ENCODE measurements around the gene FASTK.

FASTK gene

DNA sequence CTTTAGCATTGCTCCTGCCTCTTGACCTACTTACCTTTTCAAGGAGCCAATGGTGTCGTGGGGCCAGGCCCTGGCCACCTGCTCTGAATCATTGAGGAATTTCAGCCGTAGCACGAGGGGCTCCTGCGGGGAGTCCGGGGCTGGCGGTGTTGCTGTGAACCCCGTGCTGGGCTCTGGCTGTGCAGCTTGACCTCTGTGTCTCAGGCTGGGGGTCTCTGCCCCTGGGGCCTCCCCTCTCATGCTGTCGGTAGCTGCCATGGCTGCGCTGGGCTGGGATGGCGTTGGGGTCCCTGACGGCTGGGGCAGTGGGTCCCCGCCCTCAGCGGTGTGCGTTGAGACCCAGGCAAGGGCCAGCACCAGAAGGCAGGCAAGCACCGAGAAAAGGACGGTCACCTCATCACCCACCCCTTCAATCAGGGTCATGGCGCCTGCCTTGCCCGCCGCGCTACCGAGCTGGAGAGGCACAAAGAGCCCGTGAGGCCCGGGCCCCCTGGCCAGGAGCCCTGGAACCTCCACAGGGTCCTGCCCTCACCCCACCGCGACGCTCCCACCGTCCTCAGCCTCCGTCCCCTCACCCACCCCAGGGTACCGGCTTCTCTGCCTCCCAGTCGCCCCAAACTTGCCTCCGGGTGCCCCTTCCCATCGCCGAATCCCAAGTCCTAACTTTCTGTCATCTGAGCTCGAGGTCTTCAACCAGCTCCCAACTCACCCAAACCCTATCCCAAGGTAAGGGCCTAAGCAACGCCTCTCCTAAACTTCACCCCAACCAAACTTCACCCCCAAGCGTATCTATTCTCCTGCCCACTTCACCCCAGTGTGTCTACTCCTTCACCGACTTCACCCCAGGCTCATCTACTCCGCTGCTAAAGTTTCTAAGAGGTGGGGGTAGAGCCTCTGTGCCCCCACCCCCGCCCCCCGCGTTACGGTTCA, 1.8 kb upstream of the FASTK start:
- DNase-seq (ENCODE audit: low read depth): no peak

DNA sequence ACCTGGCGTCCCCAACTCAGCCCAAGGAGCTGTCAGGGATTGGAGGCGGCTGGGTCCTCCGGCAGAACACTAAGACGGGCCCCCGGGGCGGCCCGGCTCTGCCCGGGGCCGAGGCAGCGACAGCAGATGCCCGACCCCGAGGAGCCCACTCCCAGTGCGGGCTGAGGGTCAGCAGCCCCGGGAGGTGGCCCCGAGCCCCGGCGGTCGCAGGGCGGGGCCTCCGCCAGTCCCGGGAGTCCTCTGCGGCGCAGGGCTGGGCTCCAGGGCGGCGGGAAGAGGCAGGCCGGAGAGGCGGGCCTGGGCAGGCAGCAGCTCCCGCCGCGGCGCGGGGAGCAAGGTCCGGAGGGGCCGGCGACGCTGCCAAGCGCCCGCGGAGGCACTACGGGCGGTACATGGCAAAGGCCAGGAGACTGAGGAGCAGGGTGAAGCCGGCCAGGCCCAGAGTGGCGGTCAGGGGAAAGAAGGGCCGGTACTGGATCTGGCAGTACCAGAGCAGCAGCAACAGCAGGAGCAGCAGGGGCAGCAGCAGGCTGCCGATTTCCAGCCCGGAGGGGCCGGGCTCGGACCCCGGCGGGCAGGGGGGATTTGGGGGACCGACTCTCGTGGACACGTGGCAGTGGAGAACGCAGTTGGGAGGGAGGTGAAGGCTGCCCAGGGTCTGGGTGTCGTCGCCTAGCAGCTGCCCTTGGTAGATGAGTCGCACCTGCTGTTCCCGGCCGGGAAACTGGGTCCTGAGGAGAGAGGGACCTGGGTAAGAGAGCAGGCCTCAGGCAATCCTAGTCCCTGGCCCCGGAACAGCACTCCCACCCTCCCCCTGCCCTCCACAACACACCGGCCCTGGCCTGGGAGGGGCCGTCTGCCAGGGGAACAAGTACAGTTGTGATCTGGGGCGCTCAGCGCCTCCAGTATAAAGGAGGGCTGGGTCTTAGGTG, 827 bp upstream of the FASTK start:
- DNase-seq (ENCODE audit: low read depth): no peak

GRCh38 chr7:151080067-151080521, 515 bp downstream of the FASTK start:
- DNase-seq (ENCODE audit: low read depth): no peak

- DNase-seq (ENCODE audit: low read depth): no peak
Measured at GRCh38 chr7:151079199-151079910, 1.3 kb downstream of the FASTK start.

- no peak for DNase-seq (ENCODE audit: low read depth)
Measured at GRCh38 chr7:151078233-151079040, 2.2 kb downstream of the FASTK start.

DNA sequence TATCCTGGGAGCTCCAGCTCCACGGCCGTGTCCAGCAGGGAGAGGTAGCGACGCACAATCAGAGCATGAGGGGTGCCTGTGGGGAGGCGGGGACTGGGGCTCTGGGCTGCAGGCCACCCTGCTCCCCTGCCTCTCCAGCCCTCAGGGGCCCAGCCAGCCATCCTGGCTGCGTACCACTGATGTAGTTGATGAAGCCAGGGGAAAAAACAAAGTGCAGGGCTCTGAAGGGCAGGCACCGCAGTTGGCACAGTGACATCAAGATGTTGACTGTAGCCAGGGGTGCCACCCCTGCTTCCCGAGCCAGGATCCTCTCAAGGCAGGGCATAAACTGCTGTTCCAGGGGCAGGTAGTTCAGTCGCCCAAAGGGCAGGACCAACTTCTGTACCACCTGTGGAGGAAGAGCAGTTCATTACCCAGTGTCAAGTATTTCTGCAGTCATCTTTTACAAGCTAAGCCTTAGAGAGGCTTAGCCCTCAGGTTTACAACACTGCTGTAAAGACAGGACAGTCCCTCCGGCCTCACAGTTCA, 2.8 kb downstream of the FASTK start:
- no peak for DNase-seq (ENCODE audit: low read depth)

- no peak for DNase-seq (ENCODE audit: low read depth)
Measured at GRCh38 chr7:151076863-151077704, 3.5 kb downstream of the FASTK start.

DNA sequence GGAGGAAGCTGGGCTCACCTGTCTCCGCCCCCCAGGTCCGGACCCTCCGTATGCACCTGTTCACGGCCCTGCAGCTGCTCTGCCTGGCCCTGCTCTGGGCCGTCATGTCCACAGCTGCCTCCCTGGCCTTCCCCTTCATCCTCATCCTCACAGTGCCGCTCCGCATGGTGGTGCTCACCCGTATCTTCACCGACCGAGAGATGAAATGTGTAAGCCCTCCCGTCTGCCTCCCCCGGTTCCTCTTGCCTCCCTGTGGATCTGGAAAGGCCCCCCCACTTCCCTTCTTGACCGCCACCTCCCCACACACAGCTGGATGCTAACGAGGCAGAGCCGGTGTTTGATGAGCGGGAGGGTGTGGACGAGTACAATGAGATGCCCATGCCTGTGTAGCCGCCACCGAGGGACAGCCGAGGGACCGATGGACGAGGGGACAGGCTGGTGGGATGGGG, 4.6 kb downstream of the FASTK start:
- no peak for DNase-seq (ENCODE audit: low read depth)

DNA sequence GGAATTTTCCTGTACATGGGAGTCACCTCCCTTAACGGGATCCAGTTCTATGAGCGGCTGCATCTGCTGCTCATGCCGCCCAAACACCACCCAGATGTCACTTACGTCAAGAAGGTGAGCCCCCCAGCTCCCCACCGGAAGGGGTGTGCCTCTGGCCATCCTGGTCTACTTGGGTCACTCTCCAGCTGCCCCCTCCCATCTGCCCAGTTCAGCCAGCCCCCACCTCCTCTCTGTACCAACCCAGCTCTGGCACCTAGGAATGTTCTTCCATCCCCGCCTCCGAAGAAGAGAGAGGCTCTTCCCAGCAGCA, 5.0 kb downstream of the FASTK start:
- no peak for DNase-seq (ENCODE audit: low read depth)

- no peak for DNase-seq (ENCODE audit: low read depth)
Measured at GRCh38 chr7:151074817-151075661, 5.6 kb downstream of the FASTK start.

DNA sequence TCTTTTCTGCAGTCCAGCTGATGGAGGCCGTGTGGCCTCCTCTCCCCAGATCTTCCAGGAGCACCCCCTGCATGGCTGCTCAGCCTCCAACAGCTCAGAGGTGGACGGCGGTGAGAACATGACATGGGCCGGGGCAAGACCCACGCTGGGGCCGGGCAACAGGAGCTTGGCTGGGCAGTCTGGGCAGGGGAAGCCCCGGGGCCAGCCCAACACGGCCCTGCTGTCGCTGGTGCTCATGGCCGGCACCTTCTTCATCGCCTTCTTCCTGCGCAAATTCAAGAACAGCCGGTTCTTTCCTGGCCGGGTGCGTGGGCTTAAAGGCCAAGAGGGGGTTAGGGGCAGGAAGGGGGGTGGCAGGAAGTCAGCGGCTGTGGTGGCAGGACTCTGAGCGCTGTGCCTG, 6.6 kb downstream of the FASTK start:
- no peak for DNase-seq (ENCODE audit: low read depth)

DNA sequence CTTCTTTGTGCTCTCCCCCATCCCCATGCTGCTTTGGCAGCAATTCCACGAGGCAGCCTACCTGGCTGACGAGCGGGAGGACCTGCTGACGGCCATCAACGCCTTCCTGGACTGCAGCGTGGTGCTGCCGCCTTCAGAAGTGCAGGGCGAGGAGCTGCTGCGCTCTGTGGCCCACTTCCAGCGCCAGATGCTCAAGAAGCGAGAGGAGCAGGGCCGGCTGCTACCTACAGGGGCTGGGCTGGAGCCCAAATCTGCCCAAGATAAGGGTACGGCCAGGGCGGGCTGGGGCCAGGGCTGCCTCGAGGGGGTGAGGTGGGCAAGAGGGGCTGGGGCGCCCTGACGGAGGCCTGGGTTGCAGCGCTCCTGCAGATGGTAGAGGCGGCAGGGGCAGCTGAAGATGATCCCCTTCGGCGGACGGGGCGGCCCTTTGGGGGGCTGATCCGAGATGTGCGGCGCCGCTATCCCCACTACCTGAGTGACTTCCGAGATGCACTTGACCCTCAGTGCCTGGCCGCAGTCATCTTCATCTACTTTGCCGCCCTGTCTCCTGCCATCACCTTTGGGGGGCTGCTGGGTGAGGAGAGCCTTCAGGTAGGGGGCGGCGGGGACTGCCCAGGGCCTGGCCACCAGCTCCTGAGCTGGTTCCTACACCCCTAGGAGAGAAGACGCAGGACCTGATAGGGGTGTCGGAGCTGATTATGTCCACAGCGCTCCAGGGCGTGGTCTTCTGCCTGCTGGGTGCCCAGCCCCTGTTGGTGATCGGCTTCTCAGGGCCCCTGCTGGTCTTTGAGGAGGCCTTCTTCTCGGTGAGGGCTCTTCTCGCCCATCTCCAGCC, 9.4 kb downstream of the FASTK start:
- DNase-seq (ENCODE audit: low read depth): no peak

DNA sequence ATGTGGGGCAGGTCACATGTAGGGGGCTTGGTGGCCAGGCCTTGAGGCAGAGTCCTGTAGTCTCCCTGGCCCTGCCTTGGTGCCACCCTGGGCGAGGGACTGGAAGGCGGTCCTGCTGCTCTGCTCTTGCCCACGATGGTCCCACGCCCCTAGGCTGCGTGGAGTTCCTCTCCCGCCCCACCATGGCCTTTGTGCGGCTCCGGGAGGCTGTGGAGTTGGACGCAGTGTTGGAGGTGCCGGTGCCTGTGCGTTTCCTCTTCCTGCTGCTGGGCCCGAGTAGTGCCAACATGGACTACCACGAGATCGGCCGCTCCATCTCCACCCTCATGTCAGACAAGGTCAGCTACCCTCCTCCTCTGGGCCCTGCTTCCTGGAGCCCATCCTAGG, 10.0 kb downstream of the FASTK start:
- DNase-seq (ENCODE audit: low read depth): no peak

- DNase-seq (ENCODE audit: low read depth): no peak
Measured at GRCh38 chr7:151069841-151070573, 10.6 kb downstream of the FASTK start.

DNA sequence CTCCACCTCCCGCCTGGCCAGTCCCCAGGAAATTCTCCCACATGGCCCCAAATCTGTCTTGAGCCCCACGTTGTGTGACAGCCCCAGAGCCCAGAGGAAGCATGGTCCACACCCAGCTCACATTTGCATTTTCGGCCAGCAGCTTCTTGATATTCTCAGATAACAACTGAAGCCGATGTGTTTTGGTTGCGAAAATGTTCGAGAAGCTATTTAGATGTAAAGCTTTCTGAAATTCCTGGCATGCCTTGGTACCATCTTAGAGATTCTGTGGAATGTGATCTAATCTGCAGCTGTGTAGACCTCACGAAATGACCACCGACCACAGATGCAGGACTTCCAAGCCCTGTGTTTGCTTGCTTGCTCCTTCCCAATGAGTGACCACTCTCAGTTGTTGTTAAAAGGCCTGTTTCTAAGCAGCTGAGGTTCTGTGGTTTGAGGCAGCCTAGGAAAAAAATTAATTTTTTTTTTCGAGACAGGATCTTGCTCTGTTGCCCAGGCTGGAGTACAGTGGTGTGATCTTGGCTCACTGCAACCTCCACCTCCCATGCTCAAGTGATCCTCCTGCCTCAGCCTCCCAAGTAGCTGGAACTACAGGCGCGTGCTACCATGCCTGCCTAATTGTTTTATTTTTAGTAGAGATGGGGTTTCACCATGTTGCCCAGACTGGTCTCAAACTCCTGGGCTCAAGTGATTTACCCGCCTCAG, 12.4 kb downstream of the FASTK start:
- DNase-seq (ENCODE audit: low read depth): no peak

DNA sequence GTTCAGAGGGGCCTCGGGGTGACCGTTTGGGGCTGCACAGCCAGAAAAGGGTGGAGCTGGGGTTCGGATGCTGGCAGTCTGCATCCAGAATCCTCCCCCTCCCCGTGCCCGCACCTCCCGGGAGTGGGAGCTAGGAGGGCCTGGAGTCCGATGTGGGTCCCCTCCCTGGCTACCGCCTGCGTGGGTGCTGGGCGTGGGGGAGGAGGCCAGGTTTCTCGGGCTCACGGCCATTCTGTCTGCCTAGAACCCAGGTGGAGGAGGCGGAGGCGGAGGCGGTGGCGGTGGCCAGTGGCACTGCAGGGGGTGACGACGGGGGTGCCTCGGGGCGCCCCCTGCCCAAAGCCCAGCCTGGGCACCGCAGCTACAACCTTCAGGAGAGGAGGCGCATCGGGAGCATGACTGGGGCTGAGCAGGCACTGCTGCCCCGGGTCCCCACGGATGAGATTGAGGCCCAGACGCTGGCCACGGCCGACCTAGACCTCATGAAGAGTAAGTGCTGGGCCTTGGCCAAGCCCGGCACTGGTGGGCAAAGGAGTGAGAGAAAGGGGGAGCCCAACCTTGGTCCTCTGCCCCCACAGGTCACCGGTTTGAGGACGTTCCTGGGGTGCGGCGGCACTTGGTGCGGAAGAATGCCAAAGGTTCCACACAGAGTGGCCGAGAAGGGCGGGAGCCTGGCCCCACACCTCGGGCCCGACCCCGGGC, 14.2 kb downstream of the FASTK start:
- DNase-seq (ENCODE audit: low read depth): no peak
